ENCODE results near the gene LMF1. TPM values are rescaled to one million over a fixed set of nuclear protein-coding genes. Genes with fewer than 3 reads are reported as not detected.

Gene LMF1
- total RNA-seq, 6 donors from 2014 or later = 20.3 to 147 (median 28.2) TPM

DNA sequence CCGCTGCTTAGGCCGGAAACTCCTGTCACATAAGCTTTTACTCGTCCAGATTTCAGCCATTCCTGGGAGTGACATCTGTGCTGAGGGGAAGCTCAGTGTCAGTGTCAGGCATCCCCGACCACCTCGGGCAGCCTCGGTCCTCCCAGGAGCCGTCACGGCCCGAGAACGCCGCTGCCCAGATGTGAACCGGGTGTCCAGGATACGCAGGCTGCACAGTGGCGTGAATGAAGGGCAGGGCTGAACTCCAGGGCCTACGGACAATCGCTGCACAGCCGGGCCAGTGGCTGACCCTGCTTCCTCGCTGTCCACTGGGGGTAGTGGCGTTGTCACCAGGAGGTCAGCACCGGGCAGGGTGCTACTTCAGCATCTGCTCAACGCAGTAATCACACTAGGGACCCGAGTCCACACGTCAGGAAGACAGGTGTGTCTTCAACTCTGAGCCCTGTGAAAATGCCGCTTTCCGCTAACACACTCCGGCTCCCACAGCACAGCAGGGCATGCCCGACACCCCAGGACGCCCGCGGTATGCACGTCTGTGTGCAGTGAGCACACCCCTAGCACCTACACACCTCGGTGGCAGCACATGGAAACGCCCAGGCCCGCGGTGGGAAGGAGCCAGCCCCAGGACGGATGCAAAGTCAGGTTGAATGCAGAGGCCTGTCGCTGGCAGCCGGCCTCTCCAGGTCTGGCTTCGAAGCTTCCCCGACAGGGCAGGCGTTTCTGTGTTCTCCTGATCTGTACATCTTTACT lies 3.1 kb downstream of the LMF1 start:
- no peaks in the 10 kb centered on the region for H3K27me3 ChIP-seq
- no peak for TF ChIP-seq POLR2A (IDR thresholded peaks at IDR 0.05)
- no peak for TF ChIP-seq CTCF (IDR thresholded peaks at IDR 0.05)
- TF ChIP-seq POLR2AphosphoS5 (IDR thresholded peaks at IDR 0.05) = no peak
- TF ChIP-seq EP300 (IDR thresholded peaks at IDR 0.05) = no peak
- peaks cover 0 to 9% (median 1%) of the 10 kb centered on the region in 4 donors for H3K36me3 ChIP-seq
- no peak overlapping the region for H3K4me3 ChIP-seq
- WGBS, 2 donors = 93 to 98% methylated on average over 20 to 41 of the region's 41 CpGs
- DNase-seq (peak in 1 of 2 donors; percentile 79), ATAC-seq (ENCODE audit: low FRiP score in 2 of 2) (no peak)
- H3K9me3 ChIP-seq = no peaks in the 10 kb centered on the region
- H3K4me1 ChIP-seq = peaks cover 13 to 37% (median 21%) of the 10 kb centered on the region in 4 donors
- no peak overlapping the region for H3K27ac ChIP-seq

GRCh38 chr16:967077-967541 lies 3.7 kb downstream of the LMF1 start:
- H3K9me3 ChIP-seq = no peaks in the 10 kb centered on the region
- ATAC-seq (ENCODE audit: low FRiP score in 2 of 2) = no peak
- TF ChIP-seq CTCF (IDR thresholded peaks at IDR 0.05) (no peak), POLR2AphosphoS5 (IDR thresholded peaks at IDR 0.05) (no peak), POLR2A (IDR thresholded peaks at IDR 0.05) (no peak), EP300 (IDR thresholded peaks at IDR 0.05) (no peak)
- peak in 1 of 2 donors; percentile 64 for DNase-seq
- H3K27ac ChIP-seq = no peak overlapping the region
- WGBS, 2 donors = 67 to 98% methylated on average over 1 to 20 of the region's 20 CpGs
- H3K4me3 ChIP-seq = no peak overlapping the region
- no peaks in the 10 kb centered on the region for H3K27me3 ChIP-seq
- peaks cover 13 to 37% (median 21%) of the 10 kb centered on the region in 4 donors for H3K4me1 ChIP-seq
- peaks cover 0 to 9% (median 1%) of the 10 kb centered on the region in 4 donors for H3K36me3 ChIP-seq

GRCh38 chr16:966505-966904 lies 4.3 kb downstream of the LMF1 start:
- 95 to 97% methylated on average over 8 to 10 of the region's 10 CpGs for WGBS, 2 donors
- ATAC-seq (ENCODE audit: low FRiP score in 2 of 2) (no peak), DNase-seq (no peak)
- H3K36me3 ChIP-seq = peaks cover 0 to 9% (median 1%) of the 10 kb centered on the region in 4 donors
- no peaks in the 10 kb centered on the region for H3K27me3 ChIP-seq
- H3K4me3 ChIP-seq = no peak overlapping the region
- TF ChIP-seq CTCF (IDR thresholded peaks at IDR 0.05) (no peak), POLR2AphosphoS5 (IDR thresholded peaks at IDR 0.05) (no peak), POLR2A (IDR thresholded peaks at IDR 0.05) (no peak), EP300 (IDR thresholded peaks at IDR 0.05) (no peak)
- H3K9me3 ChIP-seq = no peaks in the 10 kb centered on the region
- H3K4me1 ChIP-seq = peaks cover 13 to 37% (median 21%) of the 10 kb centered on the region in 4 donors
- H3K27ac ChIP-seq = no peak overlapping the region

DNA sequence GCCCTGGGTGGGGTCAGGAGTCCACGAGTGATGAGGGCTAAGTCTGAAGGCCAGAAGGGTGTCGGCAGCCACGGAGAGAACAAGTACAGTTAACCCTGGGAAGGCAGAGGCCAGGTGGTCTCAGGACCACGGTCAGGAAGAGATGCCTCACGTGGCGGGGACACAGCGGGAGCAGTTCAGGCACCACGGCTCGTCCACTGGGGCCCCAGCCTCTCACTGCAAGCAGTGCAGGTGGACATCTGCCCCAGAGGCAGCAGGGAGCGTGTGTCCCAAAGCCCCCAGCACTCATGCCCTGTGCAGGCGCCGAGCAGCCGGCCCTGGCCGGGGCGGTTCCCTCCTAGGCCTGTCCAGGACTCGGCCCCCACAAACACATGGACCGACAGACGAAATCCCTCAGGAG lies 4.7 kb downstream of the LMF1 start:
- Histone ChIP-seq H3K27me3 (no peaks in the 10 kb centered on the region), H3K27ac (no peak overlapping the region), H3K9me3 (no peaks in the 10 kb centered on the region), H3K4me3 (no peak overlapping the region), H3K36me3 (peaks cover 0 to 9% (median 1%) of the 10 kb centered on the region in 4 donors), H3K4me1 (peaks cover 13 to 33% (median 17%) of the 10 kb centered on the region in 4 donors)
- ATAC-seq (ENCODE audit: low FRiP score in 2 of 2) = no peak
- DNase-seq = peak in 1 of 2 donors; percentile 77
- 95 to 98% methylated on average over 17 to 18 of the region's 18 CpGs for WGBS, 2 donors
- TF ChIP-seq POLR2AphosphoS5 (IDR thresholded peaks at IDR 0.05) (no peak), CTCF (IDR thresholded peaks at IDR 0.05) (no peak), POLR2A (IDR thresholded peaks at IDR 0.05) (no peak), EP300 (IDR thresholded peaks at IDR 0.05) (no peak)

All from upper lobe of left lung (tissue), 6 donors.